ENCODE data around the gene HLA-DPB1.

Gene HLA-DPB1

DNA sequence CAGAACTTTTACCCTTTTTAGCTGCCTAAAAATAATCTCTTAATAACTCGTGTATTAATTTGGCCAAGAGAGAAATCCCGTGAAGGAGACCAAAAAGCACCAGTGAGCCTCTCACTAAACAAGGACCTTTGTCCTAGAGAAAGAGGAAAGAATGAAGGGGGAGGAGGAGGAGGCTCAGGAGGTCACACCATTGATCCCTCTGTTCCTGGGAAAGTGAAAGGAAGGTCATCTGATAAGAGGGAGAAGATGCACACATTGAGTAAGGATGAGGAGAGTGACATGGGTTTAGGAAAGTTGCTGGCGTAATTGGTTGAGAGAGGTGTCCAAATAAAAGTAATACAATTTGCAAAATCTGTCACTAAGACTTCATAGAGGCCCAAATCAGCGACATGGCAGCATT is 49.2 kb downstream of the HLA-DPB1 start:
- Mint-ChIP-seq H3K36me3 (no peaks in the 10 kb centered on the region), H3K4me3 (no peak overlapping the region)
- no peak for ATAC-seq

DNA sequence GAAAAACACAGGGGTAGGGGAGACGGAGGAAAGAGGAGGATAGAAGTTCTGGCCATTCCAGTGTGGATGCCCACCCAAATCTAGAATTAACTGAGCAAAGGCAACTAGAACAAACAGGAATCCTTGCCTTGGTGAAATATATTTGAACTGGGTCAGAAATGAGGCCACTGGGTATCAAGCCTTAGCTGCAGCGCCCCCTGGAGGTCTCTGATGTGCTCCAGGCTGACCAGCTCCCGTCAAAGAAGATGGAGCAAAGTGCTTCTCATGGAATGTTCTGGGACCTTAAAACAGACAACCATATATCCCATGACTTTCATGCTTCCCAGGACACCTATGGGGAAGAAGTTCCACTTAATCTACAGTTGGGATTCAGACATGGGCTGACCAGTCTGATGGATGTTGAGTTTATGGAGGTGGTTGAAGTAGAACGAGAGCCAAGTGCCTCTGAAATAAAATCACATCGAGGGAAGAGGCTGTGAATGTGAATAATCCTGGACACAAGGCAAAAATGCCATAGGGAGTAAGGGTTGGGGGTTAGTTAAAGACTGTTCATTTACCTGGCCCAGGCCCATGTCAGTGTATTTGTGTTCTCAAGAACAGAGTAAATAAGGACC is 50.4 kb downstream of the HLA-DPB1 start:
- peak; percentile 55 to 81 for DNase-seq (ENCODE audit: low spot score in 2 of 2)
- H3K27ac Mint-ChIP-seq: no peak overlapping the region
- no peak overlapping the region for H3K4me3 Mint-ChIP-seq
- no peaks in the 10 kb centered on the region for H3K36me3 Mint-ChIP-seq
- peaks cover 5% of the 10 kb centered on the region for H3K9me3 Mint-ChIP-seq
- H3K4me1 Mint-ChIP-seq: no peaks in the 10 kb centered on the region
- peak; percentile 57 for ATAC-seq

More for the DNA sequence above, 49.2 kb downstream of the HLA-DPB1 start:
- Mint-ChIP-seq H3K9me3 (peaks cover 5% of the 10 kb centered on the region), H3K27ac (no peak overlapping the region), H3K4me1 (no peaks in the 10 kb centered on the region)
- no peak for DNase-seq (ENCODE audit: low spot score in 2 of 2)

GRCh38 chr6:33128318-33128717 is 52.5 kb downstream of the HLA-DPB1 start:
- Mint-ChIP-seq H3K27ac (no peak overlapping the region), H3K9me3 (peaks cover 5% of the 10 kb centered on the region), H3K4me1 (no peaks in the 10 kb centered on the region), H3K36me3 (no peaks in the 10 kb centered on the region), H3K4me3 (no peak overlapping the region)
- DNase-seq (ENCODE audit: low spot score in 2 of 2) (no peak), ATAC-seq (peak; percentile 67)

DNA sequence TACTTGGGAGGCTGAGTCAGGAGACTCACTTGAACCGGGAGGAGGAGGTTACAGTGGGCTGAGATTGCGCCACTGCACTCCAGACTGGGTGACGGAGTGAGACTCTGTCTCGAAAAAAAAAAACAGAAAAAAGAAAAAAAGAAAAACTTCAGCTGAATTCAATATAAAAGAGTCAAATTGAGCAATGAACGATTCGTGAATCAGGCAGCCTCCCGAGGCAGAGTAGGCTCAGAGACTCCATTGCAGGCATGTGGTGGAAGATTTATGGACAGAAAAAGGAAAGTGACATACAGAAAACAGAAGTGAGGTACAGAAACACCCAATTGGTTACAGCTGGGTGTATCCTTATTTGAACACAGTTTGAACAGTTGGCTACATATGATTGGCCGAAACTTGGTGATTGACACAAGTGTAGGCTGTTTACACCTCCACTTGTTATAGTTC is 56.3 kb downstream of the HLA-DPB1 start:
- H3K27ac Mint-ChIP-seq: no peak overlapping the region
- H3K4me1 Mint-ChIP-seq: no peaks in the 10 kb centered on the region
- no peak for DNase-seq (ENCODE audit: low spot score in 2 of 2)
- ATAC-seq: no peak
- H3K36me3 Mint-ChIP-seq: no peaks in the 10 kb centered on the region
- H3K4me3 Mint-ChIP-seq: no peak overlapping the region
- no peaks in the 10 kb centered on the region for H3K9me3 Mint-ChIP-seq

DNA sequence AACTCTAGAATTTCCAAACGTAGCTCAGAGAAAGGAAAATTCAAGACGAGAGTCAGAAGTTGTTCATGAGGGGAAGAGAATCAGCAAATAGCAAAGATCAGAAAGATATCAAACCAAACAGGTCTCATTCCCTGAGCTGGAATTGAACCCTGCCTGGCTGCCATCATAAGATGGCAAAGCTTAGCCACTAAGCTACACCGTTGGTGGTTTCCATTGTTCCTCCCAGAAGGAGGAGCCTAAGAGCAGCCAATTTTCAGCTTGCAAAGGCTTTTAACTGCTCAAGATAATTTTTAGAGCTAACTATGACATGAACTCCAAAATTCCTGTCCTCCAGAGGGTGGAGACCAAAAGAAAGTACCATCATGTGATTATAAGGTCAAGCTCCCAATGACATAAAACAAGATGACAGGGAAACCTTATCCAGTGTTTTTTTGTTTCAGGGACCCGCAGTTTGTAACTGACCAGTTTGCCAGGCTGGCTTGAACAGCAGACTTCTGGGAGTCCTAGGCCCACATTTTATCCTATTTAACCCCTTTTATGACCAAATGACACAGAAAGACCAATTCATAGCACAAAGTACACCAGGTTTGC is 60.6 kb downstream of the HLA-DPB1 start:
- ATAC-seq (no peak), DNase-seq (ENCODE audit: low spot score in 2 of 2) (no peak)
- no peaks in the 10 kb centered on the region for H3K9me3 Mint-ChIP-seq
- H3K36me3 Mint-ChIP-seq: no peaks in the 10 kb centered on the region
- H3K27ac Mint-ChIP-seq: no peak overlapping the region
- H3K4me3 Mint-ChIP-seq: no peak overlapping the region
- no peaks in the 10 kb centered on the region for H3K4me1 Mint-ChIP-seq
